Mammary epithelial cell (primary cell): ENCODE data around the gene TBX5.

Experiments used
- CTCF ChIP-seq, 2 donors: IDR thresholded peaks in 1 of 2; conservative IDR thresholded peaks in 1 of 2; 2 replicates each; pipeline ENCODE4 v1.5.1; 2011 to 2012; ENCODE audit warnings: inconsistent platforms in 2 of 2, low read length in 2 of 2, mild to moderate bottlenecking in 2 of 2, control low read depth in 1 of 2, low read depth in 1 of 2; ENCODE audit not compliant: insufficient read depth in 1 of 2; ENCODE audit errors: extremely low read depth in 1 of 2
- EZH2 ChIP-seq: IDR thresholded peaks from 2 replicates; pipeline ENCODE4 v1.6.1; 2012; ENCODE audit warnings: low read length, inconsistent platforms, borderline replicate concordance

- TF ChIP-seq CTCF (conservative IDR thresholded peaks at IDR 0.05 in 1 of 2, IDR thresholded peaks at IDR 0.05 in 1 of 2; ENCODE audit: extremely low read depth in 1 of 2, insufficient read depth in 1 of 2, low read depth in 1 of 2, low read length in 2 of 2) (no peak), EZH2 (no peak)
Observed at GRCh38 chr12:114334395-114334794, 71.5 kb downstream of the TBX5 start.
